Stimulated activated CD8-positive, alpha-beta memory T cell treated with anti-CD3 and anti-CD28 coated beads, Interleukin-7, amount 100 ng/mL, for 48 hours (primary cell): ENCODE data around the gene TTC1.
"Not testable (repeated sequence)": the region's sequence is repeated elsewhere in the genome, so short reads cannot be mapped to it uniquely, and the experiment has no call there.

Experiments
- DNase-seq, 2 donors: peaks; one replicate each; pipeline ENCODE4 v3.0.0-alpha.2; 2020; ENCODE audit warnings: low read depth in 1 of 2; ENCODE audit errors: extremely low read depth in 1 of 2

TTC1 gene

DNA sequence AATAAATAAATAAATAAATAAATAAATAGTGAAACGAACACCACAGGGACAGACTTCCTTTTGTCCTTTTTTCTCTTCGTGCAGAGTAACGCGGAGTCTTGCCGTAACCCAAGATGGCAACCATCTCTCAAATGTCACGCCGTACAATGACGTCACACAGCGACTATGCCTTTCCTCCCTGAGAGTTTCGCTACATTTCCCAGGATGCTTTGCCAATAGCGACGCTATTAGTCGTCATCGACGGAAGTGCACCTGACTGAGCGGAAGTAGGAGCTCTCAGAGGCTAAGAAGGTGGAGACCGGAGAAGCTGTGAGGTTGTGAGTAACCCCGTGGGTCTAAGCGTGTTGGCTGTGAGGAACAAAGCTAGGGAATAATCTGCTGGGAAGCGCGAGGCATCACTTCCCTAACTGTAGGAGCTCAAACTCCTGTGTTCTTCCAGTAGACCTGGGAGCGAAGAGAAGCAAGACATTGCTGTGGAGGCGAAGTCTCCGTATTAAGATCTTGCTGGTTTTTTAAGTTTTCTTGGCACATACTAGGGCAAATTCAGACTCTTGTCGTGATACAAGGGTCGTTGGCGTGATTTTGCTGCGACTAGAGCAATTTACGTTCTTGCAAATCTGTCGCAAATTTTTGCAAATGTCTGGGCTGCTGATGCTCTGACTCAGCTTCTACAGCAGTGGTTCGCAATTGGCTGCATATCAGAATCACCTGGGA, at the start of gene TTC1:
Gene TTC1, plus strand, starts transcription at position 263 of the 714 bp plus-strand sequence. CDS start 1,390 bp downstream, outside the sequence.
- peak; percentile 54 to 89 for DNase-seq

DNA sequence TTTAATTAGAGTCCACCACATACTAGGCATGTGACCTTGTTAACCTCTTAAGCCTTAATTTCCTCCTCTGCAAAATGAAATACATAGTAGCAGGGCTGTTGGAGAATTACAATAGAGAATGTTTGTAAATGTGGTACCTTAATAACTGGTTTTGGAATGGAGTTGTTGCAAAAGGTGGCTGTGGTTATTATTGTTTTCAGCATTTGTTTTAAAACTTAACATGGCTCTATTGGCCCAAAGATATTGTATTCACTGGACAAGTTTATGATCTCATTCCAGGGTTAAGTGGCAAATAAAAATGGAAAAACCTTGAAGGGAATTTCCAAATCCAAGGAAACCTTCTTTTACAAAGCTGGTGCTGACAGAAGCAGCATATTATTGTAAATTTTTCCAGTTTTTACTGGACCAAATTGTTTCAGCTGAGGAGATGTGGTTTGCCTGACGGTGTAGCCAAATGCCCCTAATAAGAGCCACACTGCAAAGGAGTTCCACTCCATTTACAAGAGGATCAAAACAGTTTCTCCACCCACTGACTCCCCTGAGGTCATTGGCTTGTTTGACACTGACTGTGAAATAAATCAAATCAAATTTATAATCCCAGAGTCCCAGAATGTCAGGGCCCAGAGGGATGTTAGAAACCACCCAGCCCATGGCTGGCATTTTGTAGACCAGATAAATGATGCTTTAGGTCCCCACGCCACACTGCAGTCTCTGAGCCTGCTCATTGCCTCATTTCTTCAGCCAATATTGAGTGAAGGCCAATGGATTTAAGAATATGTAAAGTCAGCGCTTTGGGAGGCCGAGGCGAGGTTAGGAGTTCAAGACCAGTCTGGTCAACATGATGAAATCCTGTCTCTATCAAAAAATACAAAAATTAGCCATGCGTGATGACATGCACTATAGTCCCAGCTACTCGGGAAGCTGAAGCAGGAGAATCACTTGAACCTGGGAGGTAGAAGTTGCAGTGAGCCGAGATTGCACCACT, 47.5 kb upstream of the TTC1 start:
- no peak for DNase-seq

GRCh38 chr5:159962214-159962613, 46.7 kb upstream of the TTC1 start:
- DNase-seq: no peak

DNA sequence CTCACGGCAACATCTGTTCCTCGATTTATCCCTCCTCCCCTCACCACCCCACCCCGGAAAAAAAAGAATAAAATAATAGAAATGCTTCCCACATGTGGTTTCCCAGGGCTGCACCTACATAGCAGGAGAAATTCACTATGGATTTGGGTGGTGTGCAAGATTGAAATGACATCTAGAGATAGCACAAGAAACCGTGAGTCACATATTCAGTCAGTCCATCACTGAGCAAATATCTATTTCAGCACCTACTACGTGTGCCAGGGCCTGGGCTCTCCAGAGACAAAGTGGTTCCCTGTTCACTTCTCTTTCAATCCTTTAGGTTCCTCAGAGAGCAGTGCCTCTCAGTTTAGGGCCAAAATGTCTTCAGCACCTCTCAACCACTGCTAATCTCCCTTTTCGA, 45.0 kb upstream of the TTC1 start:
- no peak for DNase-seq

GRCh38 chr5:159965031-159965837, 43.7 kb upstream of the TTC1 start:
- DNase-seq: no peak

- not testable (repeated sequence) for DNase-seq
Measured at GRCh38 chr5:159965838-159966128, 43.2 kb upstream of the TTC1 start.

GRCh38 chr5:159969966-159970365, 39.0 kb upstream of the TTC1 start:
- DNase-seq: no peak

DNA sequence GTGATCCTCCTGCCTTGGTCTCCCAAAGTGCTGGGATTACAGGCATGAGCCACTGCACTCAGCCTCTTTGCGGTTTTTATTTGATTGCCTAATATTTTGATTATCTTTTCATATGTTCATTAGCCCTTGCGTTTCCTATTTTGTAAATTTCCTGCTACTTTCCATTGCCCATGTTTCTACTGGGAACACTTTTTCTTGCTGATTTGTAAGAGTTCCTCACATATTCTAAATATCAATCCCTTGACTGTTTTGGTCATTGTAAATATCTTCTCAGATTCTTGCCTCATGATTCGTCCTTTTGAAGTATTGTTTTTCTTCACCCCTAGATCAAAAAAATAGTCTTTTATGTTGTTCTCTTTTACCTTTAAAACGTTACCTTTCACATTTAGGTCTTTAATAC, 37.9 kb upstream of the TTC1 start:
- DNase-seq: no peak

DNA sequence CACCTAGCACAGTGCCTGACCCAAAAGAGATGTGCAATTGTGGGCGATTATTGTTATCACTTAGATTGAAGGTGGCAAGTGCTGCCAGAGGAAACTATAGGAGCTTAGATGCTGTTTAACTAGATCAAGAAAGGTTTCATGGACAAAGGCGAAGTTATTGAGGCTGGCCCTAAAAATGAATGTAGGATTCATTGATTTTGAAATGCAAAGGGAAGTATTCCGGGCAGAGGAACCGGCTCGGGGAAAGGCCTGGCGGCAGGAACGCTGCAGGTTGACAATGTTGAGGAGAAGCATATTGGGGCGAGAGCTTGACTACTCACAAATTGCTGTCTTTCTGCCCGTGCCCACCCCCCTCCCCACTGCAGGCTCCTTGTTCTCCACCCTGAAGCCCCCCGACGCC, 37.4 kb upstream of the TTC1 start:
- no peak for DNase-seq

- no peak for DNase-seq
Measured at GRCh38 chr5:159971931-159972461, 36.9 kb upstream of the TTC1 start.

DNA sequence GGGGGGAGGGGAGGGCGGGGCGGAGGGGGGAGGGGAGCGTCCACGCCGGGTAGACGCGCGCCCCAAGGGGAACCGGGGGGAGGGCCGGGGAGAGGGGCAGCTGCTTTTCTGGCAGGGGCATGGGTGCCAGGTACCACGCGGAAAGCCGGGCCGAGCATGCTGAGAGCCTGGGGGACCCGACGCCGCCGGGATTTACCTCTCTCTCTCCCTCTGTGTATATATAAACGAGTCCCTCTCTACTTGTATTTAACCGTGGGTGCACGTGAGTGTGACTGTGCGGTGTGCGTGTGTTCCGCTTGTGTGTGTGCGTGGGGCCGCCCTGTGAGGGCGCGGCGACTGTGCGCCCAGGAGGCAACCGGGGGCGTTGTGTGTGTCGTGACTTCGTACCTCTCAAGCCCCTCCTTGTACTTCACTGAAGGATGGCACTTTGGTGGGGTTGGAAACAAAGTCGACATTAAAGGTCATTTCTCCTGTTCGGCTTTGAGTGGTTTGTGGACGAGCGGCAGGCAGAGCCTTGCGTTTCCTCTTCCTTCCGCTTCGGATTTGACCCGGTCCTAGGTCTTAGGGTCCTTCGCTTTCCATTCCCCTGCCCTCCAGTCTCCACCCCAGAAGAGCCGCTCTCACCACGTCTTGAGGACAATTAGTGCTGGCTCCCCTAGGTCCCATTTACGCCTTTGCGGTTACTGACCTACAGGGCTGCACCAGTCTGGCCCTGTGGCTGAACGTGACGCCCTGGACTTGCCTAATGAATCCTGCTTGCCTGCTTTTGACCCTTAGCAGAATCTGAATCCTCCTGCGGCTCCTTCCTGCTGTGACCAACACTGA, 36.2 kb upstream of the TTC1 start:
- DNase-seq: no peak

DNA sequence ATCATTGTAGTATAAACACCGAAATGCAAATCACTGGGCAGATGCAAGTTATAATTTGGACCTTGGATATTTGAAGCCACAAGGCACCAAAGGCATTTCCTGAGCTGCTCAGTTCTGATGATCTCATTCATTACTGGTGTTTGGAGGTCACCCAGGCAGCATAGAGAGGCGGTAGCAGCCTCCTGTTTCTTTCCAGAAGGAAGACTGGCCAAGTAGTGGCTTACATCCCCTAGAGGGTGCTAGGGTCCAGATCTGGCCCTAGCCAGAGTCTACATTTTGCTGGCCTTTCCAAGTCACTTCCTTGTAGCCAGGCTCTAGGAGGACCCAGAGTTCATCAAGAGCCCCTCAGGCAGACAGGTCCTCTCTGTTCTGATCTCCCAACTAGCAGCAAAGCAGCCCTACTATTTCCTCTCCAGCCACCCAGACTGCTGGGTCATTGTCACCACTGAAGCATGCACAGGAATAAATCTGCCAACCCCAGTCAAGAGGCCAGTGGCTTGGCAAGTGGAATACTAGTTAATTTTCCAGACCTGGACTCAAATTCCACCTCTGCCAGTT, 33.4 kb upstream of the TTC1 start:
- no peak for DNase-seq

GRCh38 chr5:159976921-159977320, 32.0 kb upstream of the TTC1 start:
- DNase-seq: no peak

GRCh38 chr5:159978358-159978757, 30.6 kb upstream of the TTC1 start:
- no peak for DNase-seq

GRCh38 chr5:159982421-159983173, 26.3 kb upstream of the TTC1 start:
- no peak for DNase-seq

DNA sequence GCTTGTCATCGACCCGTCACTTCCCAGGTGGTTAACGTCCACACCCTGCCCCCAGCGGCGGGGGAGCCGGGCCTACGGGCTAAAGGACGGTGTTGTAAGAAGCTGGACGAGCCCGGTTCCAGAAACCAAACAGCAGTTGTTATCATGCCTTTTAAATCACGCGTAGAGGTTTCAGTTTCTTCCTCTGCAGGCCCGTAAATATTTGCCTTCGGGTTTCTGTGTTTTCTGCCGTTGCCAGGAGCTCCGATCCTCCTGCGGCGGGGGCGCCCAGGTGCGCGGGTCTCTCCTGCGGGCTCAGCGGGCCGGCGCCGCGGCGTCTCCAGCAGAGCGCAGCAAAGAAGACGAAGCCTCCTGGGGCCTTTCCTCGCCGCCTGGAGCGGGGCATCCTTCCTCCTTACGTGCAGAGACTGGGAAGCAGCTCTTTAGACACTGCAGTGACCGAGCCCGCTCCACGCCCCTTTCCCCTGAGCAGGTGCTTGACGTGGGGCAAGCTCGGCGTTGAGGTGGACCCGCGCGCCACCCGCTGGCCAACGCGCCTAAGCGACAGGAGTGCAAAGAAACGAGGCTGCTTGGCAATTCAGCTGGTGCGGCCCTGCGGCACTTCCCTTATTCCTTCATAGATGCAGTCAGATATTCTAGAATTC, 21.8 kb upstream of the TTC1 start:
- peak; percentile 40 to 59 for DNase-seq

GRCh38 chr5:159990506-159990905, 18.4 kb upstream of the TTC1 start:
- DNase-seq: no peak

GRCh38 chr5:159992566-159992965, 16.4 kb upstream of the TTC1 start:
- no peak for DNase-seq

DNA sequence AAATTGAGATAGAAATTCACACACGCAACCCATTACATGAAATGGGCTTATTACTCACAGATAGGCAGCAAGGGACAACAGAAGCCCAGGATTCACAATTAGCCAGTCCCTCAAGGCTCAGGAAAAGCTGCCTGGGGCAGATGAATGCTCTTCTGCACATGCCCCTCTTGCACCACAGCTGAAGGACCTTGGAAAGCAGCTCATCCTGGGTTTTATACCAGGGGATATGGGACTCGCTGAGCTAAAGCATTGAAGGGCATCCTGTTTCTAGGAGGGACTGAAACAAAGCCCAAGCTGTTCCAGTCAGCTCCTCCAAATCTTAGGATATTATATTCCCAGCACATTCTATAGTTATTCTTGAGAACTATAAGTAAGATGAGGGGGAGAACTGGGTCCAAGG, 15.7 kb upstream of the TTC1 start:
- no peak for DNase-seq
